Kasumi-1 (cell line): ENCODE data around the gene STK17A.

Experiments used
- DNase-seq, 2 experiments: peaks; one replicate each; lab custom pipeline; 2025; lab: John Stamatoyannopoulos, UW

Gene STK17A

DNA sequence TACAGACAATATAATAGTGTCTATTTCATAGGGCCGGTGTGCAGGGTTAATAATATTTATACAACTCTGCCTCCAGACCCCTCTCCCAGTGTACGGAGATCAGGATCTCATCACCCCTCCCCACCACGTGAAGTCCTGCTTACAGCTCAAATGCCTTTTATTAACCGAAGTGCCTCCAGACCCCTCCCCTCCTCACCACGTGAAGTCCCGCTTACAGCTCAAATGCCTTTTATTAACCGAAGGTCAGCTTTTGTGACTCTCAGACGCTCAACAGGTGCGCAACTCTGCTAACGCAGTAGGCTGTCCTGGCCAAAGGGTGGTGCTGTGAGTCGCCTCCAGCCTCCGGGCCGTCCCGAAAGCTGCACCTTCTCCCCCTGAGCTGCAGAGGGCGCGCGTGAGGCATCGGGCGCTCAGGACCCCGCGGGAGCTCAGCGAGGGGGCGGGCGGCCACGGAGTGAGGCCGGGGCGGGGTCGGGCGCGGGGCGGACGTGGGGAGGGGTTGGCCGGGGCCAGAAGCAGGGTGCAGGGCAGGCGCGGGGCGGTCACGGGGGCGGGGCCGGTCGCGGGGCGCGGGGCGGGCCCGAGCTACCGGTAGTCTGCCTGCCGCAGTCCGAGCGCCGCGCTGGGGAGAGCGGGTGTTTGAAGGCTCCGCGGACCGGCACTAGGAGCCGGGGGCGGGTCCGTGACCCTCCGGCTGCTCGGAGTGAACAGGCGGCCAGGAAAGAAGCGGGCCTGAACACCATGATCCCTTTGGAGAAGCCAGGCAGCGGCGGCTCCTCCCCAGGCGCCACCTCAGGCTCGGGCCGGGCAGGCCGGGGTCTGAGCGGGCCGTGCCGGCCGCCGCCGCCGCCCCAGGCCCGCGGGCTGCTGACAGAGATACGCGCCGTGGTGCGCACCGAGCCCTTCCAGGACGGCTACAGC, at the start of gene STK17A:
Gene STK17A (plus strand): TSS at position 606 of the 921 bp plus-strand sequence. CDS start 136 bp downstream, at position 742.
- DNase-seq, result peak; percentile 92 to 95

DNA sequence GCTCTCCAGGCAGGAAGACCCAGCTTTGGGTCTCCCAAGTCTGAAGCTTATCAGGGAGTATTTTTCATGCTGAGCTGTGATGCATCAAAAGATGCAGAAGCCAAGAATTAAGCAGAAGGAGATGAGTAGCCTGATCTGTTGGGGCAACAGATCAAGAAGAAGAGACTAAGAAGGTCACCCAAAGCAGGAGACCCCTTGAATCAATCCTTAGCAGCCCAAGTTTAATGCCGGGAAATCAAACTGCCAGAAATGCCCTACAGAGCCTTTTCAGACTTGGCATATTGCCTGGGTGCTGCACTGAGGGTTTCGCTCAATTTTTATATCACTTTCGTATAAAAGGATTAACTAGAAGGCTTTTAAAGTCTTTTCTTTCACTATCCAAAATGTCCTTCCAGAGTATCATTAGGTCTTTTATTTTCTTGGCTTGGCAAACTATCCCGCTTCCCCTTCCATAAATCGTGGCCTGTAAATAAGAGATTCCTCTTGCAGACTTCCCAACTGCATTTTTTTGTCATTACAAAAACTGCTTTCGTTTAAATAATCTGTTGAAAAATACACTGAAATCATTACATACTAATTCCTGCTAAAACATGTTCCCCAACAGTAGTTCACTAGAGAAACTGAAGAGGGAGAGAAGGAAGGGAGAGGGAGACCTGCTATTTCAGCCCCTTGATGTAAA, 49.0 kb upstream of the STK17A start:
- no peak for DNase-seq

DNA sequence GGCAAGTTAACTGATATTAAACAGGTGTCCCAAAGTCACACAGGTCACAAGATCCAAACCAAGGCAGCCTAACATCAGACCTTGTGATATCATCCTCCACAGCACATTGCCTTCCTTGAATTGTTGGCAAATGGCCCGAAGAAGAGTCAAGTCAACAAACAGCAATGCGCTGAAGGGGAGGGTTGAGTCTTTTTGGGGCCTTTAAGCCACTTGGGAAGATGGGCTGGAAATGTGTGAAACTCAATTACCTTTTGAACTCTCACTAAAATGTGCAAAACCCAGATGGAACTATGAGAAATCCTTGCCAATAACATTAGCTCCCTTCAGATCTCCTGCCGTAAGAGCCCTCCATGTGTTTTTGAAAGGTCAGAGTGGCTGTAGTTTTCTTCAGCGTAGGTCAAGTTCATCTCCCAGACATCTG, 47.9 kb upstream of the STK17A start:
- DNase-seq, result no peak

DNA sequence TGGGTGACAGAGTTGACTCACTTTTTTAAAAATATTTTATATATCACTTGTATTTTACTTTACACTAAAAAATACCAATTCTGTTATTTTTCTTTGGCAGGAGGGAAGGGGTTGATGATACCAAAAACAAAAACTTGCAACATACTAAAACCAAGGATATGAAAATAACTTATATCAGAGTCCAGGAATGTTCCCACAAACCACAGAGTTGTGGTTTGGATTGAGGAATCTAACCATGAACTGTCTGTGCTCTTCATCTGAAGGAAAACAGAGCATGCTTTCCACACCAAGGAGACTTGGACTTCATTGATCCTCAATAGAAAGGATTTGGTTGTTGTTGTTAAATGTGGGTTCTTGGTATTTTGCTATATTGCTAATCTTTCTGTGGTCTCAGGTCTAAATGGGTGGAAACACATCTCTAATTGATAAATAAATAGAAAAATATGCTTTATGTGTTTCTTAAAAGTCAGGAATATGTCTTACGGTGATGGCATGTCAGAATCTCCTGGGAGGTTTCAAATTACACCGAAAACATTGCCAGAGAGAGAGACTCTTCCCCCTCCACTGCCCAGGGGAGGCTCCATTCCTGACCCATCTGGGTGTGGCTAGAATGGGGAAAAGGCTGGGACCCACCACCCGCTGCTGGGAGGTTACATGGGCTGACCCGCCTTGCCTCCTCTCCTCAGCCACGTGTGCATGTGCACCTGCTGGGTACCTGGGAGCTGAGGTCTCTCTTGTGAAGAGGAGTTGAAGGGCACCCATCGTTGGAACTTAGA, 46.9 kb upstream of the STK17A start:
- DNase-seq, result no peak

- DNase-seq, result no peak
These were observed 46.1 kb upstream of the STK17A start for GRCh38 chr7:43536773-43537172.

DNA sequence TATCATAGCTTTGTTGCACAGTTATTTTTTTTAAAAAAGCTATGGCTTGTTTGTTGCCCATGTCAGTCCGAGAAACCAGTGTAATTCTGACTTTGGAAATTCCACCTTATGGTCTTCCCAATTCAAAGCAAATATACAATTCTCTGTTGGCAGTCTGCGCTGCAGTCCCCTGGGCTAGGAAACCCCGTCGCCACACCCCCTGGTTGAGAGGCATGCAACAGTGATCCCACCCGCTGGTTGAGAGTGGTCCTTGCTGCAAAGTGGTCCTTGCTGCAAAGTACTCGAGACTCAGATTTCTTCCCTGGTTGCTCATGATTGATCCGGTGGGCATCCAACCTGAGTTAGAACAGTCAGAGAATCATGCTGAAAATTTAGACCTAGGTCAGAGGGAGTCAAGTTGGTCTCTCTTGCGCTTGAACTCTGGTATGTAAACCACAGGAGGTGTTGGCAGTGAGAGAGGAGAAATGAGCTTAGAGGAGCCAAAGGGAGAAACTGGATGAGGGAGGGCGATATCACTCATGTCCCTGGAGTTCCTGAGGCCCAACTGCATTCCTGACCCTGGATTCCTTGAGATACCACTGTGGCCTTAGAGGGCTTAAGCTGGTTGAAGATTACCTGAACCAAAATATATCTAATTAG, 45.0 kb upstream of the STK17A start:
- no peak for DNase-seq

GRCh38 chr7:43538404-43538771, 44.5 kb upstream of the STK17A start:
- DNase-seq, result no peak

DNA sequence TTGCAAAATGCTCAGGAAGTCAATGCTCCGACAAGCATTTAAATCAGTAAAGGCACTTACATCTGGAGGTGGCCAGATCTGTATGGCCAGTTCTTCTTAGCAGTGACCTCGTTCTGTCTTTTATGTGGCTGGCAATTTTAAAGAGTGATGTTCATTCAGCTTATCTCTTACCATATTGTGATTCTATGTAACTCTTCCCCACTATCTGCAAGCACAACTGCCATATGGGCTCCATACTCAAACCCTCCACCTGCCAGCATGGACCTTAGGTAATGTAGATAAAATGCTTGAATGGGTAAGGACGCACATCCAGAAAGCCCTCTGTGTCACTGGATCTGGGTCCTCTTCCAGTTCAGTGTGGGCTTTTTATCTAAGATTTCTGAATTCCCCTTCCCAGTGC, 42.4 kb upstream of the STK17A start:
- DNase-seq, result no peak

DNA sequence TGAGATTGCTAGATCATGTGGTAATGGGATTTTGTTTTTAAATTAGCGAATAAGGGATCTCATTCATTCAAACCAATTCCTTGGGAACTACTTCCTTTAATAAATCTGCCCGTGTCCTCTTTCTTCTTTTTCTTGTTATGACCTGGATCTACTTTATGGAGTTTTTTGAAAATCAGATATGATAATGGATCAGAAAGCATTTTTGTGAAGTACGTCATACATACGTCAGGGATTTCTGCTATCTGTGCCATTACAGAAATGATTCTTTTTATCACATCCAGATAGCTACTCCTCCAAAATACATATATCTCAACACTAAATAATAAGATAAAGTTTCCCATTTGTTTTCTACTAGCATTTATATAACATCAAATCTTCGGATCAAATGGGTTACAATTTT, 40.2 kb upstream of the STK17A start:
- DNase-seq, result no peak

GRCh38 chr7:43546231-43546630, 36.7 kb upstream of the STK17A start:
- no peak for DNase-seq

GRCh38 chr7:43550427-43550826, 32.5 kb upstream of the STK17A start:
- no peak for DNase-seq

GRCh38 chr7:43552122-43552521, 30.8 kb upstream of the STK17A start:
- DNase-seq, result no peak

DNA sequence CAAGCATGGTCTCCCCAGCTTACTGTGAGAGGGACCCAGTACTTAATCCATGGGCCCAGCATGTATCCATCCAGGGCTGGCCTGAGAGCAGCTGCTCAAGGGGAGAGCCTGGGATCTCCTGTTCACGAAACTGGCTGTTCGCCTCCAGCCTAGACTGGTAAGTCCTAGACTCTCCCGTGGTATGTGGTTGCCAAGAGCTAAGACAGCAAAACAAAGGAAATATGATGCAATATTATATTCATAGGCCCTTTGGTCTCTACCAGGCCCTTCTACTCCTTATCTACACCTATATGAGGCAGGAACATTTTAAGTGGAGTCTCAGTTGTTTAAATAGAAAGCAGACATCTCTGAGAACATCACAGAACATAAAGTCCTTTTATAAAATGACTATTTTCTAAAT, 28.9 kb upstream of the STK17A start:
- peak; percentile 13 to 22 for DNase-seq

- DNase-seq, result no peak
These were observed 28.5 kb upstream of the STK17A start for GRCh38 chr7:43554423-43554822.

DNA sequence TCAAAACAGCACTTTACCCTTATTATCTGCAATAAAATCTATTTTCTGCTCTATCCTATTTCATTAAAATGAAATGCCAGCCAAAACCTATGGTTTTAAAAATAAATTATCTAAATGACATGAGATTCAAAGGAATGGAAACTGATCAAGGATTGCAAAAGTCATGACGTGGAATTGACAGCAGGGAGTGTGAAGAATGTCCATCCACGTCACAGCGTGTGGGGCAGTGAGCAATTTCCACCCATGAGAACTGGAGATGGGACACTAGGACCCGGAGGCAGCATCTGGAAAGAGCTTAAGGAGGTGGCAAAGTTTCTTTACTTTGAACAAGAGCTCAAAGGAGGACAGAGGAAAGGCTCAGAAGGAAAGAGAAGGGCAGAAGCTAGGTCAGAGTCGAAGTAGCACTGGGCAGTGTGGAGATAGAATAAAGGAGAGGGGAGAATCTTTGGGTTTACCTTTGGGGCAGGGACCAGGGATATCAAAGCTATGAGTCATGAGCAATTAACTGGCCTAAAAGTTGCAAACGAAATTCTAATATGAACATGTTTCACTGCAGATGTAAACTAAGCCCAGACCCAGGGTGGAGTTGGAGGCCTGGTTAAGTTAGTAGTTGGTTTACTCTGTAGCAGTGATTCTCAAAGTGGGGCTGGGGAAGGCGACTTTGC, 24.9 kb upstream of the STK17A start:
- no peak for DNase-seq

GRCh38 chr7:43559171-43559945, 23.6 kb upstream of the STK17A start:
- DNase-seq, result no peak

GRCh38 chr7:43559946-43560335, 23.0 kb upstream of the STK17A start:
- no peak for DNase-seq

GRCh38 chr7:43560742-43561330, 22.1 kb upstream of the STK17A start:
- no peak for DNase-seq

DNA sequence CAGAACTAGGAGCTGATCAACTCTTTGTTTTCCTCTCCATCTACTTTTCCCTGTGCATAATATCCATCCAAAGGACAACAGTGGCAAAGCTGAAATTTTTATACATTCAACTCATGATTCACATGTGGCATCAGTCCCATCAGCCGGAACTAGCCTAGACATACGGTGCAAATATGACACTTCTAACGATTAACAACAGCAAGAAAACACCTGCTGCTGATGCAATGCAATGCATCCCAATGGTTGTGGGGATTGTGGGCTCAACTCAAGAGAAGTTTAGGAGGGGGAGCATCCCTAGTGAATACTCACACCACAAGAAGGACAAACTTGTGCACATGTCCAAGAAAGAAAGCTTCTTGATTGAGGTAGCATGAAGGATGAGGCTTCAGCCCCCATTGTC, 20.5 kb upstream of the STK17A start:
- DNase-seq, result no peak

GRCh38 chr7:43565786-43566185, 17.1 kb upstream of the STK17A start:
- DNase-seq, result no peak
